Panc1 (cell line): Measurements from ENCODE around the gene C11orf68. TPM values are rescaled to one million over a fixed set of nuclear protein-coding genes. Genes with fewer than 3 reads are reported as not detected.
A peak's percentile ranks its signal among the peaks of the same experiment; 100 is the strongest.

Experiments
- ATAC-seq: fragments of 200-7000 bp; cut with Tn5 transposase; 2 replicates; pipeline ENCODE4 v1.9.1; 2020; ENCODE audit warnings: mild to moderate bottlenecking, moderate library complexity
- BruUV-seq: library from RNA; stranded (reverse); fragments of 400-500 nt; replicated peaks from 2 replicates; lab custom pipeline; 2021; lab: Mats Ljungman, UMichigan
- CTCF ChIA-PET: fragments of 300-600 bp; sonication (Branson Sonifier 250); formaldehyde crosslinking; loops from one replicate; lab custom pipeline; 2022; ENCODE audit warnings: antibody characterized with exemption; lab: Charles Lee
- POLR2A ChIA-PET: fragments of 300-600 bp; sonication (Branson Sonifier 250); formaldehyde crosslinking; loops from one replicate; lab custom pipeline; 2022; ENCODE audit warnings: antibody characterized with exemption; lab: Charles Lee
- DNase-seq: peaks from one replicate; pipeline ENCODE4 v3.0.0-alpha.2; 2010; ENCODE audit warnings: low read depth, low spot score
- H3K27ac ChIP-seq: 2 replicates; pipeline ENCODE4 v1.5.1; 2011; ENCODE audit warnings: mild to moderate bottlenecking, low read length, inconsistent platforms
- H3K27me3 ChIP-seq: fragments of 200-500 bp; sonication (Bioruptor generic); 2 replicates; pipeline ENCODE4 v1.6.0; 2014; ENCODE audit warnings: low read length, inconsistent platforms; ENCODE audit not compliant: control insufficient read depth, insufficient read depth
- H3K36me3 ChIP-seq: fragments of 200-500 bp; sonication (Bioruptor generic); 2 replicates; pipeline ENCODE4 v1.5.1; 2014; ENCODE audit warnings: inconsistent platforms, mild to moderate bottlenecking, low read length, moderate library complexity; ENCODE audit not compliant: control insufficient read depth, insufficient read depth
- H3K4me1 ChIP-seq: 2 replicates; pipeline ENCODE4 v1.5.1; 2011; ENCODE audit warnings: inconsistent platforms, mild to moderate bottlenecking, low read length, moderate library complexity; ENCODE audit not compliant: control insufficient read depth, insufficient read depth
- H3K4me3 ChIP-seq, 2 experiments: 2 replicates each; pipeline ENCODE4 v1.5.1; 2011 to 2012; ENCODE audit warnings: low read depth in 2 of 2, low read length in 2 of 2, mild to moderate bottlenecking in 2 of 2, inconsistent platforms in 1 of 2, moderate library complexity in 1 of 2
- H3K9me3 ChIP-seq: fragments of 200-500 bp; sonication (Bioruptor generic); 2 replicates; pipeline ENCODE4 v1.5.1; 2014; ENCODE audit warnings: low read depth, mild to moderate bottlenecking, inconsistent platforms, low read length, moderate library complexity; ENCODE audit not compliant: control insufficient read depth, insufficient read depth
- CTCF ChIP-seq: fragments of 450-650 bp; IDR thresholded peaks from 2 replicates; pipeline ENCODE4 v1.5.1; 2017; ENCODE audit warnings: mild to moderate bottlenecking
- POLR2AphosphoS5 ChIP-seq: IDR thresholded peaks from 2 replicates; pipeline ENCODE4 v1.6.1; 2012; ENCODE audit warnings: mild to moderate bottlenecking, low read depth, low read length, moderate library complexity
- SIN3A ChIP-seq: IDR thresholded peaks from 2 replicates; pipeline ENCODE4 v1.6.1; 2012; ENCODE audit warnings: low read depth, mild to moderate bottlenecking, low read length, moderate library complexity, borderline replicate concordance; ENCODE audit not compliant: insufficient read depth
- TCF7L2 ChIP-seq: IDR thresholded peaks from 2 replicates; pipeline ENCODE4 v1.6.1; 2011; ENCODE audit warnings: mild to moderate bottlenecking, low read depth, low read length, inconsistent platforms
- in situ Hi-C: cut with HindIII; loops from 2 replicates; pipeline ENCODE4 v1.10.0; 2016; ENCODE audit warnings: low sequenced_read_pairs, low pct_unique_long_range_greater_than_20kb
- intact Hi-C: fragments of 100-400 bp; cut with micrococcal nuclease; formaldehyde crosslinking; loops from one replicate; pipeline ENCODE4 v1.10.0; 2022; ENCODE audit not compliant: unreplicated experiment
- total RNA-seq: library from RNA; stranded (reverse); gene quantifications from one replicate; pipeline ENCODE4 v1.2.1, GENCODE V29; 2021; ENCODE audit not compliant: unreplicated experiment
- TF ChIP-seq, protein P1 (sequence below), 2 experiments: IDR thresholded peaks; 2 replicates each; pipeline ENCODE4 v1.6.1; 2011 to 2012; ENCODE audit warnings: low read depth in 2 of 2, control low read depth in 1 of 2, low read length in 1 of 2, mild to moderate bottlenecking in 1 of 2, moderate library complexity in 1 of 2; ENCODE audit not compliant: insufficient read depth in 1 of 2

The C11orf68 gene
- total RNA-seq, 1 experiment from 2014 or later = 84.7 TPM

GRCh38 chr11:65900125-65900898 is 18.6 kb downstream of the C11orf68 start, which contains the start of gene FOSL1:
FOSL1 (minus strand) TSS chr11:65900388; CDS start chr11:65900339, 49 bp downstream.
- BruUV-seq = no TSS peak
- CTCF ChIA-PET = interaction anchor here (0.5 to 1.2 kb wide), 3 partner anchors 12 to 166 kb away, joined by 4 to 11 read pairs (median 8); partner anchors contain the start of gene FIBP
- H3K9me3 ChIP-seq = no peaks in the 10 kb centered on the region
- H3K27me3 ChIP-seq = no peaks in the 10 kb centered on the region
- peak; percentile 99 for TF ChIP-seq POLR2AphosphoS5
- TF ChIP-seq TCF7L2 = peak; percentile 77
- TF ChIP-seq CTCF = no peak
- TF ChIP-seq SIN3A = peak; percentile 98; the same call in 1 of the 2 replicates
- TF ChIP-seq, protein P1, sequence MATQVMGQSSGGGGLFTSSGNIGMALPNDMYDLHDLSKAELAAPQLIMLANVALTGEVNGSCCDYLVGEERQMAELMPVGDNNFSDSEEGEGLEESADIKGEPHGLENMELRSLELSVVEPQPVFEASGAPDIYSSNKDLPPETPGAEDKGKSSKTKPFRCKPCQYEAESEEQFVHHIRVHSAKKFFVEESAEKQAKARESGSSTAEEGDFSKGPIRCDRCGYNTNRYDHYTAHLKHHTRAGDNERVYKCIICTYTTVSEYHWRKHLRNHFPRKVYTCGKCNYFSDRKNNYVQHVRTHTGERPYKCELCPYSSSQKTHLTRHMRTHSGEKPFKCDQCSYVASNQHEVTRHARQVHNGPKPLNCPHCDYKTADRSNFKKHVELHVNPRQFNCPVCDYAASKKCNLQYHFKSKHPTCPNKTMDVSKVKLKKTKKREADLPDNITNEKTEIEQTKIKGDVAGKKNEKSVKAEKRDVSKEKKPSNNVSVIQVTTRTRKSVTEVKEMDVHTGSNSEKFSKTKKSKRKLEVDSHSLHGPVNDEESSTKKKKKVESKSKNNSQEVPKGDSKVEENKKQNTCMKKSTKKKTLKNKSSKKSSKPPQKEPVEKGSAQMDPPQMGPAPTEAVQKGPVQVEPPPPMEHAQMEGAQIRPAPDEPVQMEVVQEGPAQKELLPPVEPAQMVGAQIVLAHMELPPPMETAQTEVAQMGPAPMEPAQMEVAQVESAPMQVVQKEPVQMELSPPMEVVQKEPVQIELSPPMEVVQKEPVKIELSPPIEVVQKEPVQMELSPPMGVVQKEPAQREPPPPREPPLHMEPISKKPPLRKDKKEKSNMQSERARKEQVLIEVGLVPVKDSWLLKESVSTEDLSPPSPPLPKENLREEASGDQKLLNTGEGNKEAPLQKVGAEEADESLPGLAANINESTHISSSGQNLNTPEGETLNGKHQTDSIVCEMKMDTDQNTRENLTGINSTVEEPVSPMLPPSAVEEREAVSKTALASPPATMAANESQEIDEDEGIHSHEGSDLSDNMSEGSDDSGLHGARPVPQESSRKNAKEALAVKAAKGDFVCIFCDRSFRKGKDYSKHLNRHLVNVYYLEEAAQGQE (IDR thresholded peaks at IDR 0.05; ENCODE audit: insufficient read depth in 1 of 2, low read depth in 2 of 2, low read length in 1 of 2) = 0 out of 4 replicates have a peak, but pooled peaks of 1 of the 2 experiments have one; percentile 8
- POLR2A ChIA-PET = interaction anchor here (0.6 to 3.4 kb wide), 11 partner anchors 10 to 1899 kb away, joined by 3 to 35 read pairs (median 3); partner anchors contain the start of genes CCDC85B and FIBP
- ATAC-seq (peak; percentile 69), DNase-seq (no peak)
- intact Hi-C loops = no loop called here
- peak within 1 kb of the TSS; percentile 99 for H3K27ac ChIP-seq
- H3K36me3 ChIP-seq = no peaks in the 10 kb centered on the region; the same call in 1 of the 2 replicates
- H3K4me1 ChIP-seq = peaks cover 58% of the 10 kb centered on the region
- in situ Hi-C loops = no loop called here
- H3K4me3 ChIP-seq = peak within 1 kb of the TSS; percentile 82 to 89

- H3K9me3 ChIP-seq = no peaks in the 10 kb centered on the region
- intact Hi-C loops = no loop called here
- CTCF ChIA-PET = interaction anchor here (0.7 kb wide), 1 partner anchor 15 kb away, joined by 10 read pairs; no protein-coding TSS in a partner anchor
- H3K36me3 ChIP-seq = no peaks in the 10 kb centered on the region; the same call in 1 of the 2 replicates
- TF ChIP-seq POLR2AphosphoS5 = peak; percentile 65
- TF ChIP-seq, protein P1 (IDR thresholded peaks at IDR 0.05; ENCODE audit: insufficient read depth in 1 of 2, low read depth in 2 of 2, low read length in 1 of 2) = no peak
- peak; percentile 19 for ATAC-seq
- DNase-seq = no peak
- no TSS peak for BruUV-seq
- in situ Hi-C loops = no loop called here
- POLR2A ChIA-PET = interaction anchor here (0.5 to 3.2 kb wide), 7 partner anchors 9 to 125 kb away, joined by 3 to 20 read pairs (median 7); partner anchors contain the start of gene CCDC85B
- no peaks in the 10 kb centered on the region for H3K27me3 ChIP-seq
- peaks cover 65% of the 10 kb centered on the region for H3K4me1 ChIP-seq
- peak overlapping the region; percentile 87 for H3K27ac ChIP-seq
- peak overlapping the region; percentile 82 to 89 for H3K4me3 ChIP-seq
Observed at GRCh38 chr11:65899356-65900124, 19.3 kb downstream of the C11orf68 start.
